Loucy (cell line): ENCODE measurements around the gene UXT.

Experiments
- CTCF ChIP-seq: fragments of 200-600 bp; sonication (generic); conservative IDR thresholded peaks from 2 replicates; pipeline ENCODE4 v1.5.1; 2014; ENCODE audit warnings: mild to moderate bottlenecking, antibody characterized with exemption, low read length
- EZH2phosphoT487 ChIP-seq: fragments of 200-600 bp; IDR thresholded peaks from 2 replicates; pipeline ENCODE4 v1.6.1; 2018; ENCODE audit warnings: antibody characterized with exemption, mild to moderate bottlenecking, moderate library complexity, borderline replicate concordance

- TF ChIP-seq CTCF (no peak), EZH2phosphoT487 (no peak)
Observed at GRCh38 chrX:47621851-47622250, 37.1 kb downstream of the UXT start.
